Thoracic aorta (tissue), 2 donors: ENCODE results near the gene RRAS. TPM values are rescaled to one million over a fixed set of nuclear protein-coding genes. Genes with fewer than 3 reads are reported as not detected.

Experiments used
- ATAC-seq: fragments of 150-250 bp; one replicate; pipeline ENCODE4 v1.8.0; 2017; ENCODE audit warnings: low read depth; ENCODE audit not compliant: insufficient number of reproducible peaks, low FRiP score
- DNase-seq: peaks from one replicate; pipeline ENCODE4 v3.0.0-alpha.2; 2020; ENCODE audit warnings: low spot score
- H3K27ac ChIP-seq, 2 donors: fragments of 200-600 bp; sonication (generic); 1 replicate in 1 of 2; 2 replicates in 1 of 2; pipeline ENCODE4 v1.5.1; 2016; ENCODE audit warnings: mild to moderate bottlenecking in 2 of 2, moderate library complexity in 2 of 2
- H3K27me3 ChIP-seq: fragments of 200-600 bp; sonication (generic); replicated peaks from 2 replicates; pipeline ENCODE4 v1.6.0; 2016; ENCODE audit warnings: mild to moderate bottlenecking; ENCODE audit not compliant: insufficient read depth
- H3K36me3 ChIP-seq: fragments of 200-600 bp; sonication (generic); one replicate; pipeline ENCODE4 v1.5.1; 2016
- H3K4me1 ChIP-seq, 2 donors: fragments of 200-600 bp; sonication (generic); 1 replicate in 1 of 2; 2 replicates in 1 of 2; pipeline versions ENCODE4 v1.5.1 to v1.6.0; 2016; ENCODE audit warnings: low read depth in 2 of 2, mild to moderate bottlenecking in 1 of 2; ENCODE audit not compliant: control insufficient read depth in 1 of 2
- H3K4me3 ChIP-seq: fragments of 200-600 bp; sonication (generic); 2 replicates; pipeline ENCODE4 v1.5.1; 2016; ENCODE audit warnings: mild to moderate bottlenecking
- H3K9me3 ChIP-seq: fragments of 200-600 bp; sonication (generic); 2 replicates; pipeline ENCODE4 v1.5.1; 2016
- total RNA-seq, 2 donors: library from RNA; depleted of rRNA; stranded (reverse); fragments of >200 nt; gene quantifications; one replicate each; pipeline versions ENCODE4 v1.1.0 to v1.2.3, GENCODE V29; 2016
- TF ChIP-seq, protein P1 (sequence below): fragments of 200-600 bp; sonication (generic); IDR thresholded peaks from one replicate; pipeline ENCODE4 v1.5.1; 2019; ENCODE audit warnings: antibody characterized with exemption

Gene RRAS
- total RNA-seq, 2 donors from 2014 or later: 82.2 to 188 TPM

GRCh38 chr19:49651820-49652550, 12.0 kb upstream of the RRAS start:
- TF ChIP-seq, protein P1, sequence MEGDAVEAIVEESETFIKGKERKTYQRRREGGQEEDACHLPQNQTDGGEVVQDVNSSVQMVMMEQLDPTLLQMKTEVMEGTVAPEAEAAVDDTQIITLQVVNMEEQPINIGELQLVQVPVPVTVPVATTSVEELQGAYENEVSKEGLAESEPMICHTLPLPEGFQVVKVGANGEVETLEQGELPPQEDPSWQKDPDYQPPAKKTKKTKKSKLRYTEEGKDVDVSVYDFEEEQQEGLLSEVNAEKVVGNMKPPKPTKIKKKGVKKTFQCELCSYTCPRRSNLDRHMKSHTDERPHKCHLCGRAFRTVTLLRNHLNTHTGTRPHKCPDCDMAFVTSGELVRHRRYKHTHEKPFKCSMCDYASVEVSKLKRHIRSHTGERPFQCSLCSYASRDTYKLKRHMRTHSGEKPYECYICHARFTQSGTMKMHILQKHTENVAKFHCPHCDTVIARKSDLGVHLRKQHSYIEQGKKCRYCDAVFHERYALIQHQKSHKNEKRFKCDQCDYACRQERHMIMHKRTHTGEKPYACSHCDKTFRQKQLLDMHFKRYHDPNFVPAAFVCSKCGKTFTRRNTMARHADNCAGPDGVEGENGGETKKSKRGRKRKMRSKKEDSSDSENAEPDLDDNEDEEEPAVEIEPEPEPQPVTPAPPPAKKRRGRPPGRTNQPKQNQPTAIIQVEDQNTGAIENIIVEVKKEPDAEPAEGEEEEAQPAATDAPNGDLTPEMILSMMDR: no peak
- Histone ChIP-seq H3K4me3 (no peak overlapping the region), H3K27me3 (no peaks in the 10 kb centered on the region), H3K36me3 (peaks cover 72% of the 10 kb centered on the region), H3K4me1 (no peaks in the 10 kb centered on the region), H3K27ac (no peak overlapping the region), H3K9me3 (no peaks in the 10 kb centered on the region)
- DNase-seq (no peak), ATAC-seq (no peak)

DNA sequence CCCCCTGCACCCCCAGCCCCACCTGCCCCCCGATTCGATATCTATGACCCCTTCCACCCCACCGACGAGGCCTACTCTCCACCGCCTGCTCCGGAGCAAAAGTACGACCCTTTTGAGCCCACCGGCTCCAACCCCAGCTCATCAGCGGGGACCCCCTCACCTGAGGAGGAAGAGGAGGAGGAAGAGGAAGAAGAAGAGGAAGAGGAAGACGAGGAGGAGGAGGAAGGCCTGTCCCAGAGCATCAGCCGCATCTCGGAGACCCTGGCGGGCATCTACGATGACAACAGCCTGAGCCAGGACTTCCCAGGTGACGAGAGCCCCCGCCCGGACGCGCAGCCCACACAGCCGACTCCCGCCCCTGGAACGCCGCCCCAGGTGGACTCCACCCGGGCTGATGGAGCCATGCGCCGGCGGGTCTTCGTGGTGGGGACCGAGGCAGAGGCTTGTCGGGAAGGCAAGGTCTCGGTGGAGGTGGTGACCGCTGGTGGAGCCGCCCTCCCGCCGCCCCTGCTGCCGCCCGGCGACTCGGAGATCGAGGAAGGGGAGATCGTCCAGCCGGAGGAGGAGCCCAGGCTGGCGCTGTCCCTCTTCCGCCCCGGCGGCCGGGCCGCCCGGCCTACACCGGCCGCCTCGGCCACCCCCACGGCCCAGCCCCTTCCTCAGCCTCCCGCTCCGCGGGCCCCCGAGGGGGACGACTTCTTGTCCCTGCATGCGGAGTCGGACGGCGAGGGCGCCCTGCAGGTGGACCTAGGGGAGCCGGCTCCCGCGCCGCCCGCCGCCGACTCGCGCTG, 11.3 kb upstream of the RRAS start:
- no peaks in the 10 kb centered on the region for H3K9me3 ChIP-seq
- H3K27me3 ChIP-seq: no peaks in the 10 kb centered on the region
- H3K36me3 ChIP-seq: peaks cover 76% of the 10 kb centered on the region
- DNase-seq (no peak), ATAC-seq (no peak)
- TF ChIP-seq, protein P1: no peak
- H3K27ac ChIP-seq: no peak overlapping the region
- H3K4me3 ChIP-seq: no peak overlapping the region
- H3K4me1 ChIP-seq: no peaks in the 10 kb centered on the region

DNA sequence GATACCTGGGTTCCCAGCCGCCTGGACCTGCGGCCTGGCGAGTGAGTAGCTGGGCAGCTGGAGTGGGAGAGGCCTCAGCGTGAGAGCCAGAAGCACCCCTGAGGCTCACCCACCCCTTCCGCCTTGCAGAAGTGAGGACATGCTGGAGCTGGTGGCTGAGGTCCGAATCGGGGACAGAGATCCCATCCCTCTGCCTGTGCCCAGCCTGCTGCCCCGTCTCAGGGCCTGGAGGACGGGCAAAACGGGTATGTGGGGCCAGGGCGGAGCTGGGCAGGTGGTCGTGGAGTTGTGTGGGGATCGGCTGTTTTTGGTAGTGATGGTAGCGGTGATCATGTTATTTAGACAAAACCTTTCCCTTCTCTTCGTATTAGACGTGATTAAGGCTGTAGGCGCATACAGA, 6.6 kb upstream of the RRAS start:
- TF ChIP-seq, protein P1: no peak
- no peaks in the 10 kb centered on the region for H3K9me3 ChIP-seq
- no peak overlapping the region for H3K27ac ChIP-seq
- no peak overlapping the region for H3K4me3 ChIP-seq
- H3K36me3 ChIP-seq: peaks cover 39% of the 10 kb centered on the region
- H3K27me3 ChIP-seq: no peaks in the 10 kb centered on the region
- peaks cover 11 to 27% of the 10 kb centered on the region in 2 donors for H3K4me1 ChIP-seq
- DNase-seq: no peak
- ATAC-seq: no peak

GRCh38 chr19:49645995-49646394, 6.1 kb upstream of the RRAS start:
- H3K4me3 ChIP-seq: no peak overlapping the region
- H3K27me3 ChIP-seq: no peaks in the 10 kb centered on the region
- peaks cover 34% of the 10 kb centered on the region for H3K36me3 ChIP-seq
- ATAC-seq (no peak), DNase-seq (no peak)
- TF ChIP-seq, protein P1: no peak
- no peak overlapping the region for H3K27ac ChIP-seq
- peaks cover 11 to 32% of the 10 kb centered on the region in 2 donors for H3K4me1 ChIP-seq
- no peaks in the 10 kb centered on the region for H3K9me3 ChIP-seq

GRCh38 chr19:49645592-49645991, 5.6 kb upstream of the RRAS start:
- Histone ChIP-seq H3K36me3 (peaks cover 32% of the 10 kb centered on the region), H3K27me3 (no peaks in the 10 kb centered on the region), H3K27ac (no peak overlapping the region), H3K4me1 (peaks cover 11 to 32% of the 10 kb centered on the region in 2 donors), H3K9me3 (no peaks in the 10 kb centered on the region), H3K4me3 (no peak overlapping the region)
- ATAC-seq (no peak), DNase-seq (no peak)
- TF ChIP-seq, protein P1: no peak
